Fibroblast of lung (primary cell): ENCODE measurements around the gene ZNF480. TPM values are rescaled to one million over a fixed set of nuclear protein-coding genes. Genes with fewer than 3 reads are reported as not detected.
"Not testable (repeated sequence)": the region's sequence is repeated elsewhere in the genome, so short reads cannot be mapped to it uniquely, and the experiment has no call there.

Experiments
- DNase-seq, 2 donors: peaks; one replicate each; pipeline versions ENCODE4 v3.0.0 to v3.0.0-alpha.2; 2010; ENCODE audit warnings: low read depth in 2 of 2
- H2AFZ ChIP-seq: 2 replicates; pipeline ENCODE4 v1.5.1; 2012; ENCODE audit warnings: low read length, control low read depth, inconsistent platforms
- H3K27ac ChIP-seq: 2 replicates; pipeline ENCODE4 v1.5.1; 2011; ENCODE audit warnings: low read length, control low read depth; ENCODE audit not compliant: insufficient read depth
- H3K27me3 ChIP-seq: 2 replicates; pipeline ENCODE4 v1.5.1; 2011; ENCODE audit warnings: mild to moderate bottlenecking, low read length; ENCODE audit not compliant: control insufficient read depth, insufficient read depth
- H3K36me3 ChIP-seq: 2 replicates; pipeline ENCODE4 v1.5.1; 2011; ENCODE audit warnings: low read length; ENCODE audit not compliant: control insufficient read depth, insufficient read depth
- H3K4me1 ChIP-seq: 2 replicates; pipeline ENCODE4 v1.5.1; 2011; ENCODE audit warnings: low read length; ENCODE audit not compliant: control insufficient read depth, insufficient read depth; ENCODE audit errors: extremely low read depth
- H3K4me2 ChIP-seq: 2 replicates; pipeline ENCODE4 v1.5.1; 2011; ENCODE audit warnings: low read length, control low read depth; ENCODE audit not compliant: insufficient read depth; ENCODE audit errors: extremely low read depth
- H3K4me3 ChIP-seq, 4 experiments: fragments of 200-600 bp in 1 of 4; sonication (generic) in 1 of 4; replicated peaks in 1 of 4; 2 replicates each; pipeline ENCODE4 v1.5.1; 2011 to 2016; ENCODE audit warnings: low read length in 4 of 4, low read depth in 3 of 4, mild to moderate bottlenecking in 3 of 4, control low read depth in 2 of 4, inconsistent platforms in 1 of 4, mixed read lengths in 1 of 4; ENCODE audit not compliant: insufficient read depth in 1 of 4; ENCODE audit errors: control extremely low read depth in 1 of 4
- H3K79me2 ChIP-seq: 2 replicates; pipeline ENCODE4 v1.5.1; 2012; ENCODE audit warnings: mild to moderate bottlenecking, low read length, inconsistent platforms; ENCODE audit not compliant: control insufficient read depth, insufficient read depth
- H3K9ac ChIP-seq: 2 replicates; pipeline ENCODE4 v1.5.1; 2011; ENCODE audit warnings: mild to moderate bottlenecking, low read length, control low read depth; ENCODE audit not compliant: insufficient read depth
- H3K9me3 ChIP-seq: 2 replicates; pipeline ENCODE4 v1.5.1; 2012; ENCODE audit warnings: low read depth, low read length; ENCODE audit not compliant: control insufficient read depth, insufficient read depth
- H4K20me1 ChIP-seq: 2 replicates; pipeline ENCODE4 v1.5.1; 2011; ENCODE audit warnings: low read length; ENCODE audit not compliant: control insufficient read depth, insufficient read depth; ENCODE audit errors: extremely low read depth
- EZH2 ChIP-seq: IDR thresholded peaks from 2 replicates; pipeline ENCODE4 v1.5.1; 2012; ENCODE audit warnings: low read length, control low read depth, mild to moderate bottlenecking; ENCODE audit errors: missing control alignments
- polyA plus RNA-seq, 2 donors: library from polyadenylated mRNA; depleted of rRNA in 1 of 2; stranded (reverse) in 1 of 2; unstranded in 1 of 2; fragments of >200 nt; gene quantifications; 2 replicates each; pipeline ENCODE4 v1.2.1, GENCODE V29; 2011 to 2012; ENCODE audit warnings: missing spikeins in 1 of 2
- total RNA-seq: library from RNA; depleted of rRNA; stranded (reverse); fragments of >200 nt; gene quantifications from 2 replicates; pipeline ENCODE4 v1.2.1, GENCODE V29; 2014
- TF ChIP-seq, protein P1 (sequence below), 2 donors: IDR thresholded peaks in 1 of 2; conservative IDR thresholded peaks in 1 of 2; 1 replicate in 1 of 2; 2 replicates in 1 of 2; pipeline ENCODE4 v1.5.1; 2011 to 2012; ENCODE audit warnings: low read length in 2 of 2, control low read depth in 1 of 2, inconsistent platforms in 1 of 2, low read depth in 1 of 2, mild to moderate bottlenecking in 1 of 2

ZNF480 gene
- total and polyA plus RNA-seq, 2 donors (not counting 1 experiment from before 2014, with no cell fraction given) = 5.9 to 7.7 TPM

DNA sequence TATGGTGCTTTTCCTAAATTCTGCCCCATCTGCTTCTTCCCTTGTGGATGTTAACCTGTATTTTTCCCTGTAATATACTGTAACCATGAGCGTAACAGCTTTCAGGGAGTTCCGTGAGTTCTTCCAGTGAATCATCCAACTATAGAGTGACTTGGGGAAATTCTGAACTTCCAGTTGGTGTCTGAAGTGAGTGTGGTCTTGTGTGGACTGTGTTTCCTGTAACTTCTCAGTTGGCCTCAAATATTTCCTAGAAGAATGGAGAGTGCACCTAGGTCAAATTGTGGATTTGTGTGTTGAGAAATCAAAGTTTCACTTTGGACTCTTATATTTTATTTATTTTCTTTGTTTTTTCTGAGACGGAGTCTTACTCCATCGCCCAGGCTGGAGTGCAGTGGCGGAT, 38.5 kb upstream of the ZNF480 start:
- no peak overlapping the region for H3K4me2 ChIP-seq
- no peak overlapping the region for H3K9ac ChIP-seq

DNA sequence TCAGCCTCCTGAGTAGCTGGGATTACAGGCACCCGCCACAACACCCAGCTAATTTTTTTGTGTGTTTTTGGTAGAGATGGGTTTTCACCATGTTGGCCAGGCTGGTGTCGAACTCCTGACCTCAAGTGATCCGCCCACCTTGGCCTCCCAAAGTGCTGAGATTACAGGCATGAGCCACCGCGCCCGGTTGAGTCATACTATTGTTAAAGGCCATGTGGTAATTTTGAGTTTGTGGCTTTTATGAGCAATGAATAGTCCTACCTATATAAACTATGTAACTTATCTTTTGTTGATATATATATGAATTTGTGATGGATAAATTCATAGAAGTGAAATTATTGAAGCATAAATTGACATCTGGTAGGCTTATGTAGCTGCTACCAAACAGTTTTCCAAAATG, 31.4 kb upstream of the ZNF480 start:
- not testable (repeated sequence) for H3K9me3 ChIP-seq, H3K79me2 ChIP-seq, H3K4me1 ChIP-seq, H3K4me2 ChIP-seq, H3K27ac ChIP-seq, H3K9ac ChIP-seq, H4K20me1 ChIP-seq, H2AFZ ChIP-seq, H3K36me3 ChIP-seq, H3K4me3 ChIP-seq, H3K27me3 ChIP-seq
- peak in 1 of 2 donors; percentile 10 for DNase-seq

More for the DNA sequence above, 38.5 kb upstream of the ZNF480 start:
- Histone ChIP-seq H3K4me3 (no peak overlapping the region), H3K79me2 (no peaks in the 10 kb centered on the region), H3K9me3 (no peaks in the 10 kb centered on the region), H3K36me3 (no peaks in the 10 kb centered on the region), H4K20me1 (no peaks in the 10 kb centered on the region), H3K27me3 (no peaks in the 10 kb centered on the region), H2AFZ (no peak overlapping the region), H3K4me1 (no peaks in the 10 kb centered on the region), H3K27ac (no peak overlapping the region)
- DNase-seq = peak in 1 of 2 donors; percentile 37
- TF ChIP-seq EZH2 = no peak
- TF ChIP-seq, protein P1, sequence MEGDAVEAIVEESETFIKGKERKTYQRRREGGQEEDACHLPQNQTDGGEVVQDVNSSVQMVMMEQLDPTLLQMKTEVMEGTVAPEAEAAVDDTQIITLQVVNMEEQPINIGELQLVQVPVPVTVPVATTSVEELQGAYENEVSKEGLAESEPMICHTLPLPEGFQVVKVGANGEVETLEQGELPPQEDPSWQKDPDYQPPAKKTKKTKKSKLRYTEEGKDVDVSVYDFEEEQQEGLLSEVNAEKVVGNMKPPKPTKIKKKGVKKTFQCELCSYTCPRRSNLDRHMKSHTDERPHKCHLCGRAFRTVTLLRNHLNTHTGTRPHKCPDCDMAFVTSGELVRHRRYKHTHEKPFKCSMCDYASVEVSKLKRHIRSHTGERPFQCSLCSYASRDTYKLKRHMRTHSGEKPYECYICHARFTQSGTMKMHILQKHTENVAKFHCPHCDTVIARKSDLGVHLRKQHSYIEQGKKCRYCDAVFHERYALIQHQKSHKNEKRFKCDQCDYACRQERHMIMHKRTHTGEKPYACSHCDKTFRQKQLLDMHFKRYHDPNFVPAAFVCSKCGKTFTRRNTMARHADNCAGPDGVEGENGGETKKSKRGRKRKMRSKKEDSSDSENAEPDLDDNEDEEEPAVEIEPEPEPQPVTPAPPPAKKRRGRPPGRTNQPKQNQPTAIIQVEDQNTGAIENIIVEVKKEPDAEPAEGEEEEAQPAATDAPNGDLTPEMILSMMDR (conservative IDR thresholded peaks at IDR 0.05 in 1 of 2, IDR thresholded peaks at IDR 0.05 in 1 of 2; ENCODE audit: low read depth in 1 of 2, low read length in 2 of 2) = no peak

DNA sequence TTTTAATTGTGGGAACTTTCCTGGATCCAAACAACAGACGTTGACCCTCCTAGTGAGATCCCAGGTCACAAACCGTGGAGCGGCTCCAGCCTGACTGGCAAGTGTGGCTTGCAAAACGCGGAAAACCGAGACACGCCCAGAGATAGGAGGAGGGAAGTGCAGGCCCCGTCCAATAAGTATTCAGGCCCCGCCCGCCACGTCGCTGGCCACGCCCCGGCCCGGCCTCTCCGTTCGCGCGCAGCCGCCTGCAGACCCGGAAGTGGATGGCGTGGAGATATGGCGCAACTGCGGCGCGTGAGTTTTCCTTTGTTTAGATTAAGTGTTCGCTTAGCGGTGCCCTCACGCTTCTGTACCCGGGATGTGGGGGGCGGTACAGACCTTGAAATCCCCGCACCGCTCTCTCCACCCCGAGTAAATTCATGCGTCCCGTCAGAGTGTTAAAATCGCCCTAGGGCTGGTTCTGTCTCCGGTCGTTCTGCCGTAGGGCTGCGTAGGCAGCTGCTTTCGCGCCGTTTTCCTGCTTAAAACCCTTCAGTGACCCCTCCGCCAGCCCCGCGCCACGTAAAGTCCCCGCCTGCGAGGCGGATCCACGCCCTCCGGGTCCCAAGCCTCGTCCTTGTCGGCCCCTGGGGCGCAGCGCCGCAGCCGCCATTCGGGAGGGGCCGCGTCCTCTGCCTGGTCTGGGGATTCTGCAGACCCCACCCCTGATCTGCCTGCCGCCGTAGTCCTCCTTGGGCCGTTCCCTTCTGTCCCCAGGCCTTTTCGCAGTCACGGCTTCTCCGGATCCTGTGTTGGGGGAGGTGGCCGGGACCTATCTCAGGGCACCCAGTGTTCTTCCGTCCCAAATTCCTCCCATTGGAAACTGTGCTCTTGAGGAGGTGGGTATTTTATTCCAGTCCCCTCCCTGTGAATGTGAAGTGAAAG, 27.4 kb upstream of the ZNF480 start, which contains the start of gene ZNF766:
Gene ZNF766, plus strand, starts transcription at position 250 of the 924 bp plus-strand sequence. Its CDS starts 27 bp downstream, at position 277.
- Histone ChIP-seq H2AFZ (peak within 1 kb of the TSS; percentile 71), H3K4me3 (peak within 1 kb of the TSS; percentile 50 to 92 (median 90)), H3K9ac (peak within 1 kb of the TSS; percentile 92), H3K27ac (peak within 1 kb of the TSS; percentile 97), H3K79me2 (peaks cover 31% of the 10 kb centered on the region), H3K4me2 (peak within 1 kb of the TSS; percentile 93), H4K20me1 (no peaks in the 10 kb centered on the region), H3K36me3 (peaks cover 2% of the 10 kb centered on the region), H3K4me1 (no peaks in the 10 kb centered on the region), H3K9me3 (no peaks in the 10 kb centered on the region), H3K27me3 (no peaks in the 10 kb centered on the region)
- peak; percentile 94 to 95 for DNase-seq
- TF ChIP-seq, protein P1 (conservative IDR thresholded peaks at IDR 0.05 in 1 of 2, IDR thresholded peaks at IDR 0.05 in 1 of 2; ENCODE audit: low read depth in 1 of 2, low read length in 2 of 2) = no peak
- TF ChIP-seq EZH2 = no peak
